ENCODE measurements around the gene NUP188.

- TF ChIP-seq YY1 (IDR thresholded peaks at IDR 0.05; ENCODE audit: insufficient read depth, insufficient read length) (no peak), ZNF274 (IDR thresholded peaks at IDR 0.05; ENCODE audit: low read depth, low read length) (no peak)
These were observed 106.8 kb downstream of the NUP188 start for GRCh38 chr9:129054163-129054851.

Measured in NT2/D1 (cell line).